A549 (cell line): ENCODE measurements around the gene HS6ST3. TPM values are rescaled to one million over a fixed set of nuclear protein-coding genes. Genes with fewer than 3 reads are reported as not detected.
"Not testable (repeated sequence)": the region's sequence is repeated elsewhere in the genome, so short reads cannot be mapped to it uniquely, and the experiment has no call there.

Experiments used
- ATAC-seq, 2 experiments: fragments of 200-7000 bp in 1 of 2; fragments of >200 bp in 1 of 2; cut with Nextera tagmentation in 1 of 2; cut with Tn5 transposase in 1 of 2; 3 replicates each; pipeline versions ENCODE4 v1.8.0 to v1.9.1; 2018 to 2020; ENCODE audit warnings: mild to moderate bottlenecking in 1 of 2, moderate library complexity in 1 of 2
- CTCF ChIA-PET: fragments of 300-600 bp; sonication (Branson Sonifier 250); formaldehyde crosslinking; extraction: SDS; loops from one replicate; lab custom pipeline; 2021; ENCODE audit warnings: antibody characterized with exemption, inconsistent platforms; lab: Yijun Ruan, JAX
- POLR2A ChIA-PET: fragments of 350-600 bp; formaldehyde crosslinking; extraction: SDS; loops from one replicate; lab custom pipeline; 2021; ENCODE audit warnings: antibody characterized with exemption, inconsistent platforms; lab: Yijun Ruan, JAX
- DNase-seq, 2 experiments: peaks; one replicate each; pipeline versions ENCODE4 v3.0.0 to v3.0.0-alpha.2; 2011 to 2016; ENCODE audit warnings: low read depth in 1 of 2, low spot score in 1 of 2
- FAIRE-seq: peaks from 2 replicates; lab custom pipeline; 2011; peaks lifted over from hg19 to GRCh38; lab: Jason Lieb, UNC
- H3K27ac ChIP-seq, 2 experiments: fragments of >200 bp; sonication (Bioruptor Twin); formaldehyde crosslinking; 3 replicates each; pipeline ENCODE4 v1.5.1; 2016 to 2017
- H3K4me1 ChIP-seq: fragments of >200 bp; sonication (Bioruptor Twin); formaldehyde crosslinking; 3 replicates; pipeline ENCODE4 v1.6.1; 2016
- H3K4me2 ChIP-seq: fragments of >200 bp; sonication (Bioruptor Twin); formaldehyde crosslinking; 3 replicates; pipeline ENCODE4 v1.6.1; 2016
- H3K4me3 ChIP-seq: fragments of >200 bp; sonication (Bioruptor Twin); formaldehyde crosslinking; 3 replicates; pipeline ENCODE4 v1.5.1; 2016
- H3K9me3 ChIP-seq: fragments of >200 bp; sonication (Bioruptor Twin); formaldehyde crosslinking; 3 replicates; pipeline ENCODE4 v1.6.1; 2016
- BHLHE40 ChIP-seq: IDR thresholded peaks from 2 replicates; pipeline ENCODE4 v1.6.1; 2012; ENCODE audit warnings: low read depth, low read length, inconsistent platforms
- CBX2 ChIP-seq: fragments of 200-600 bp; sonication (generic); IDR thresholded peaks from 2 replicates; pipeline ENCODE4 v1.6.1; 2016; ENCODE audit warnings: low read depth, mild to moderate bottlenecking, borderline replicate concordance
- CBX8 ChIP-seq: fragments of 200-600 bp; sonication (generic); IDR thresholded peaks from 2 replicates; pipeline ENCODE4 v1.6.1; 2016
- E2F6 ChIP-seq: IDR thresholded peaks from 2 replicates; pipeline ENCODE4 v1.6.1; 2012; ENCODE audit warnings: low read depth, borderline replicate concordance
- ESRRA ChIP-seq: fragments of 150-350 bp; IDR thresholded peaks from 2 replicates; pipeline ENCODE4 v1.6.1; 2014; ENCODE audit warnings: mild to moderate bottlenecking, low read length, borderline replicate concordance
- GATA3 ChIP-seq: IDR thresholded peaks from 2 replicates; pipeline ENCODE4 v1.6.1; 2012; ENCODE audit warnings: borderline replicate concordance
- HDAC2 ChIP-seq: fragments of 200-600 bp; sonication (generic); IDR thresholded peaks from 2 replicates; pipeline ENCODE4 v1.6.1; 2016
- HES2 ChIP-seq: fragments of >200 bp; sonication (Bioruptor Twin); formaldehyde crosslinking; IDR thresholded peaks from 2 replicates; pipeline ENCODE4 v1.6.1; 2016
- HOXA7 ChIP-seq: fragments of 250-450 bp; sonication (Bioruptor Pico); IDR thresholded peaks from 2 replicates; pipeline ENCODE4 v1.5.0; 2020; ENCODE audit warnings: mild to moderate bottlenecking, moderate library complexity
- JUN ChIP-seq, 2 experiments: fragments of >200 bp; sonication (Bioruptor Twin); formaldehyde crosslinking; IDR thresholded peaks; 2 replicates in 1 of 2; 3 replicates in 1 of 2; pipeline ENCODE4 v1.6.1; 2016 to 2017
- MAFK ChIP-seq: fragments of 450-650 bp; IDR thresholded peaks from 2 replicates; pipeline ENCODE4 v1.6.1; 2014; ENCODE audit not compliant: partially characterized antibody
- MYC ChIP-seq: IDR thresholded peaks from 2 replicates; pipeline ENCODE4 v1.6.1; 2012; ENCODE audit warnings: mild to moderate bottlenecking, inconsistent platforms, low read length, improper control_type of control experiment, borderline replicate concordance
- NFE2L2 ChIP-seq: fragments of 150-350 bp; conservative IDR thresholded peaks from 2 replicates; pipeline ENCODE4 v1.6.1; 2014; ENCODE audit warnings: low read length
- NR3C1 ChIP-seq: fragments of >200 bp; sonication (Bioruptor Twin); formaldehyde crosslinking; IDR thresholded peaks from 3 replicates; pipeline ENCODE4 v1.6.1; 2017
- POLR2AphosphoS2 ChIP-seq: conservative IDR thresholded peaks from 2 replicates; pipeline ENCODE4 v1.6.1; 2012; ENCODE audit warnings: low read length, improper control_type of control experiment, inconsistent platforms
- RCOR1 ChIP-seq: fragments of 150-350 bp; IDR thresholded peaks from 2 replicates; pipeline ENCODE4 v1.6.1; 2014; ENCODE audit warnings: antibody characterized with exemption, low read length, low read depth
- SMC3 ChIP-seq: fragments of >200 bp; sonication (Bioruptor Twin); formaldehyde crosslinking; IDR thresholded peaks from 3 replicates; pipeline ENCODE4 v1.6.1; 2018; ENCODE audit warnings: inconsistent platforms
- TFCP2L1 ChIP-seq: fragments of 250-450 bp; sonication (Bioruptor Pico); IDR thresholded peaks from 2 replicates; pipeline ENCODE4 v1.5.0; 2021; ENCODE audit warnings: mild to moderate bottlenecking
- TP53 ChIP-seq: fragments of 250-450 bp; sonication (Bioruptor Pico); IDR thresholded peaks from 2 replicates; pipeline ENCODE4 v1.5.0; 2021; ENCODE audit warnings: mild to moderate bottlenecking, moderate library complexity
- WGBS: methylation state at CpG from one replicate; pipeline ENCODE4 v1.1.6; 2017; ENCODE audit errors: missing lambda C conversion rate; 5-methylcytosine and 5-hydroxymethylcytosine counted together
- polyA plus RNA-seq, 4 experiments: library from polyadenylated mRNA; depleted of rRNA in 3 of 4; stranded (reverse); fragments of >200 nt; fragmentation: RNase III in 1 of 4; extraction: RNeasy Plus Mini Kit Qiagen cat#74134 plus additional on column Dnase treatment in 1 of 4; gene quantifications; 2 replicates in 3 of 4; 3 replicates in 1 of 4; pipeline ENCODE4 v1.2.3, GENCODE V29; 2011 to 2017

Gene HS6ST3
- polyA plus RNA-seq, 2 of the 4 experiments (the other 2 are of a cell fraction): not detected

GRCh38 chr13:96109125-96109524 is 19.2 kb downstream of the HS6ST3 start:
- 58% methylated on average over 4 of the region's 4 CpGs for WGBS
- TF ChIP-seq MAFK: peak; percentile 8
- TF ChIP-seq POLR2AphosphoS2: no peak
- no peak for TF ChIP-seq ESRRA
- TF ChIP-seq E2F6: no peak
- TF ChIP-seq NR3C1: no peak
- TF ChIP-seq GATA3: no peak
- TF ChIP-seq NFE2L2: no peak
- TF ChIP-seq HES2: no peak
- no peak for TF ChIP-seq SMC3
- FAIRE-seq (no peak), DNase-seq (no peak), ATAC-seq (no peak)
- ChIA-PET POLR2A (no interaction called here), CTCF (no interaction called here)
- Histone ChIP-seq H3K4me1 (no peaks in the 10 kb centered on the region), H3K4me2 (no peak overlapping the region), H3K27ac (no peak overlapping the region), H3K4me3 (no peak overlapping the region), H3K9me3 (no peaks in the 10 kb centered on the region)

- TF ChIP-seq CBX8: no peak
- no peak for TF ChIP-seq POLR2AphosphoS2
- no peak for TF ChIP-seq GATA3
- no peak for TF ChIP-seq RCOR1
- no peak for TF ChIP-seq CBX2
- TF ChIP-seq E2F6: no peak
- no peak for TF ChIP-seq HDAC2
- no peak for TF ChIP-seq TFCP2L1 (CRISPR knock-in tag)
- no peak for TF ChIP-seq BHLHE40
- TF ChIP-seq HOXA7 (CRISPR knock-in tag): no peak
- 0% methylated on average over 2 of the region's 2 CpGs for WGBS
- H3K27ac ChIP-seq: no peak overlapping the region
- no peak overlapping the region for H3K4me3 ChIP-seq
- no peaks in the 10 kb centered on the region for H3K4me1 ChIP-seq
- FAIRE-seq (no peak), DNase-seq (no peak), ATAC-seq (no peak)
- H3K9me3 ChIP-seq: no peaks in the 10 kb centered on the region
- no peak overlapping the region for H3K4me2 ChIP-seq
- ChIA-PET CTCF (interaction anchor here (1.0 kb wide), 1 partner anchor 13 kb away, joined by 3 read pairs; no protein-coding TSS in a partner anchor), POLR2A (no interaction called here)
Measured at GRCh38 chr13:96112936-96113335, 23.0 kb downstream of the HS6ST3 start.

- H3K4me3 ChIP-seq, H3K9me3 ChIP-seq, H3K4me2 ChIP-seq, FAIRE-seq, CTCF ChIA-PET, ATAC-seq, DNase-seq, H3K27ac ChIP-seq, H3K4me1 ChIP-seq, POLR2A ChIA-PET: not testable (repeated sequence)
- WGBS: 51% methylated on average over 2 of the region's 2 CpGs
Measured at GRCh38 chr13:96115368-96115767, 25.5 kb downstream of the HS6ST3 start.

- ATAC-seq: no peak
- no peak overlapping the region for H3K4me2 ChIP-seq
- CTCF ChIA-PET: no interaction called here
- no peaks in the 10 kb centered on the region for H3K9me3 ChIP-seq
- no peak overlapping the region for H3K4me3 ChIP-seq
- no peak for FAIRE-seq
- no peaks in the 10 kb centered on the region for H3K4me1 ChIP-seq
- WGBS: 0% methylated on average over 1 of the region's 1 CpG
- H3K27ac ChIP-seq: no peak overlapping the region
- no peak for TF ChIP-seq MYC
- TF ChIP-seq ESRRA: no peak
- TF ChIP-seq JUN (IDR thresholded peaks at IDR 0.05): no peak
- TF ChIP-seq TP53 (CRISPR knock-in tag): no peak
- no peak for TF ChIP-seq E2F6
- DNase-seq: no peak
- POLR2A ChIA-PET: no interaction called here
Measured at GRCh38 chr13:96119921-96120320, 30.0 kb downstream of the HS6ST3 start.
